Activated CD8-positive, alpha-beta memory T cell treated with anti-CD3 and anti-CD28 coated beads, Interleukin-2, amount 50 U/mL, for 1 hour (primary cell): ENCODE measurements around the gene MYO1C.
A peak's percentile ranks its signal among the peaks of the same experiment; 100 is the strongest.

Experiments used
- DNase-seq: peaks from one replicate; pipeline ENCODE4 v3.0.0-alpha.2; 2020; ENCODE audit errors: extremely low read depth

Gene MYO1C

DNA sequence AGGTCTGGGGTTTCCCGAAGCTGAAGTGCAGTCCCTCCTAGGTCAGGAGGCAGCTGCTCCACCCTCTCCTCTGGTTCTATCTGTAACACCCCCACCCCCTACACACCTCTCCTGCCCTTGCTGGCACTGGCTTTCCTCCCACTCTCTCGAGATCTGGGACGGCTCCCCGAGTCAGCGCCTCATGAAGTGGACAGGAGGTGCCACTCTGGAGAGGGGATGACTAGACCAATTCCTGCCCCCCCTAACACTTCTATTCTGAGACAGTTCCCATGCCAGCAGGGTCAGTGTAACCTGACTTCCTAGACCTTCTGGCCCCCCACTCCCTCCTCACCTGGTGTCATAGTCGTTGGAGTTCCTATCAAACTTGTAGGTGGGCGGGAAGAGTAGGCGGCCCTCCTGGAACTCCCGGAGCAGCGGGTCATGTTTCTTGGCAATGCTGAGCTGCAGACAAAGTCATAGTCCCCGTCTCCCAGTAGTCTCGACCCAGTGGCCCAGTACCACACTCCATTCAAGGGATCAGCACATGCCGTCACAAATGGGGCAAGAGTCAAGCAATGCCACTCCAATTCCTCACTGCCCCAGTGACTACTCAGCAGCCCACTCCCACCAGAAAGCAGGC is 14.3 kb upstream of the MYO1C start:
- no peak for DNase-seq

DNA sequence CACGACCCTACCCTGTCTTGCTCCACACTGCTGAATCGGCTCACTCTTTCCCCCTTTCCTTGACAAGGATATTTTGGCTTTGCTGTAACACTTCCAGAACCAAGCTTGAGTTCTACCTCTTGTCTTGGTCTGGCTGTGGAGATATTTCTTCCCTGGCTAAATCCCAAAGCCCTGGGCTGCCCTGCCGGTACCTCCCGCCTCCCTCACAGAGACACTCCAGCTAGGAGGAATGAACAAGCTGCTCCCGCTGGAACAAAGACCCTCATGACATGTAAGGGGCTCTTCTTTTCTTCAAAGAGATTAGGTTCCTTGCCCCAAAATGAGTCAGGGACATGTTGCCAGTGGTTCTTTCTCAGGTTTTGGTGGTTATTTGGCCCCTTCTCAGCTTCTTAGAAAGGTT is 13.1 kb upstream of the MYO1C start:
- no peak for DNase-seq

DNA sequence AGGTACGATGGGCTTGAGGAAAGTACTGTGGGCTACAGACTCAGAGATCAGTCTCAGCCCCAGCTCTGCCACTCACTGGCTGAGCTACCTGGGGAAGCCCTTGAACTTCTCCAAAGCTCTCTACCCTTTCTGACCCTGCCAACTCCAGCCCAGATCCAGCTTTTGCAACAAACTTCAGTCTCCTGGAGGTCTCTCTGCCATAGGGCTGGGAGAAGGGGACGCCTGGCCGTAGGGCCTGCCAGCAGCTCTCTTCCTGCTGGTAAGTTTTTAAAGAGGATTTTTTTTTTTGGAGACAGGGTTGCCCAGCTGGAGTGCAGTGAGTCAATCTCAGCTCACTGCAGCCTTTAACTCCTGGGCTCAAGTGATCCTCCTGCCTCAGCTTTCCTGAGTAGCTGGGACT is 12.4 kb upstream of the MYO1C start:
- no peak for DNase-seq

DNA sequence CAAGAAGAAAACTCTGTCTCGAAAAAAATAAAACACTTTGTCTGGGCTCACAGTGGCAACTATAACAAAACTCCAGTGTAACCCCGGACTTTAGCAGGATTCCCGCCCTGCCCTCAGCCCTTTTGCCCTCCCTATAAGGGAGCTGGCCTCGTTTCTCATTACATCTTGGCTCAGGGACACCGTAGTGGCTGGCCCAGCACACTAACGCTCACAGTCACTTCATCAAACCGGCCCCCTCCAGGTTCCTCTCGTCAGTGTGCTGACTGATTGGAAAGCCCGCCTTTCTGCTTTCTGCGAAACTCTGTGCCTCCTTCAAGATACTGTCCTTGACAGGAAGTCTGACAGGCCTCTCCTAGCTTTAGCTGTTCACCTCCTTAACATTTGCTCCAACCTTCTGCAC is 11.2 kb upstream of the MYO1C start:
- DNase-seq: no peak

DNA sequence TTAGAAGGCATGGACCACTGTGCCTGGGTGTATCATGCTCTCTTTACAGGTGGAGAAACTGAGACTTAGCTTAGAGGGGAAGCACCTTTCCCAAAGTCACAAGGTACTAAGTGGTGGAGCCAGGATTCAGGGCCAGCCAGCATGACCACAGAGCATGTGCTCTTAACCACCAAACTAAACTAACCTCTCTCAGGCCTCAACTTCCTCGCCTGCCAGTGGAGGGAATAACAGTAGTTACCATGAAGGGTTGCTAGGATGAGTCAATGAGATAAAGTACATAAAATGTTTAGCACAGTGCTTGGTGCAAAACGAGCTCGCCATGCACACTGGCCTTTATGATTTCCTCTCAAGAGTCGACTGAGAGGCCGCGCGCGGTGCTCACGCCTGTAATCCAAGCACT is 6.4 kb upstream of the MYO1C start:
- no peak for DNase-seq

DNA sequence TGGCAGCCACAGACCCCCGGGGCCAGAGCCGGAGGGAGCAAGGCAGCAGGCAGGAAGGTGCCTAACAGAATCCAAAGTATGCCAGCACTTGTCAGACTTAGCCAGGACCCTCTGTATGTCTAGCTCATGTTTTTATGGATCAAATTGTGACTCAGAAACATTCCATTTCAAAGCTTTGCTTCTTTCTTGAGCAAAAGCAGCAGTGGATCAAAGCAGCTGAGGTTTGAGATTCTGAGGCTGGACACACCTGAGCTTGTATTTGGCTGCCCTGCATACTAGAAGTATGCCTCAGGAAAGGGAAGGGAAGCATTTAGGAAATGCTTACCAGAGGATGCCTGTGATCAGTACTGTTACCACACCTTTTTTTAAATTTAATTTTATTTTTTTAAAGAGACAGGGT is 5.7 kb upstream of the MYO1C start:
- no peak for DNase-seq

DNA sequence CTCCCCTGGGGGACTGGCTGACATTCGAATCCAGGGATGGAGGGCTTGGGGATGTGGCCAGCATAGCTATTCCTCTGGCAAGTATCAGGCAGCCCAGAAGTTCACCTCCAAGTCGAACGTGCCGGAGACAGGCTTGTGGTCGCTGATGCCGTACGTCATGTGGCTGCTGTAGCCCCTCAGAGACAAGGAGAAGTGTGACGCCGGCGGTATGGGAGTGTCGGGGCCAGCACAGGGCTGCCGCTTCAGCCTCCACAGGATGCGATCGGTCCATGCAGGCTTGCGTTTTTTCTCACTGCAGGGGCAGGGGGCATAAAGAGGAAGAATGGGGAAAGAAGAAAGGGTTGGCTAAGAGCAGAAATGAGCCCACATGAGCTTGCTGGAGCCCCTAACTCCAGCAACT is 5.3 kb upstream of the MYO1C start:
- DNase-seq: no peak

DNA sequence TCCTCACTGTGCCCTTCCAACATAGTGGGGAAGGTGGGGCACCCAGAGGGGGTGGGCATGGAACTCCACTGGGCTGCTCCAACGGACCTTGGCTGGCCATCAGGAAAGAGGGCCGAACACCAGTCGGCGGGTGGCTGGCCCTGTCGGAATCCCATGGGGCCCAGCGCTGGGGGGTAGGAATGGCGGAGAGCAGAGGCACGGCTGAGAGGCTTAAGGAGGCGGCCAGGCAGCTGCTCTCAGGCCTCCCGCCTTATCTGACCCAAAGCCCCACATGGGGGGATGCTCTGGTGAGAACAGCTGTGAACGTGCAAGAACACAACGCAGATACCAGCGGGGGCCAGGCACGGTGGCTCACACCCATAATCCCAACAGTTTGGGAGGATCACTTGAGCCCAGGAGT is 4.4 kb upstream of the MYO1C start:
- no peak for DNase-seq

DNA sequence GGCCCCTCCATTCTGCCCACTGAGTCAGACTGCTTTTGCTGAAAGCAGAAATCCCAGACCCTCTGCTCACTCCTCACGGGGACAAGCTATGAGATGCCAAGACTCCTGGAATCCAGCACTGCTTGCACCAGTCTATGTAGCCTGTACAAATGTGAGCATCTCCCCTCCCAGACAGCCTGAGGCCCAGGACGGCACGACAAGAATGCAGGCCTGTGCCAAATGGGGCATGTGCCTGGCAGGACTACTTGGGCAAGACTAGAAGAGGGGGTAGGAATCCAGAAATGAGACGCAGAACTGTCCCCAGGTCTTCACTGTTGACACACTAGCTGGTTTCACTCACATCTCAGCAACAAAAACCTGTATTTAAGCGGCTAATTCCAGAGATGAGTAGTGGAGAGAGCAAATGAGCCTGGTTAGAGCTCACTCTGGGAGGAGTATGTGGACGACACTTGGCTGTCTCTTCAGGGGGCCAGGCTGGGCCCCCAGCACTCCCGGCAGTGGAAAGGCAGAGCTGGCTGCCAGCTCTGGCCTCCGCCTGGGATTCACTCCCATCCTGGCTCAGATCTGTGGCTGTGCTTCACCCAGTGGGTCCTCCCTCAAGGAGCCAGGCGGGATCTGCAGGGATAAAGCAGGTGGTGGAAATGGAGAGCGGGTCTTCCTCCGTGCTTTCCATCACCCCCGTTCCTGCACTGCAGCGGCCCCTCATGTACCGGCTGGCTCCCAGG is 2.9 kb upstream of the MYO1C start:
- no peak for DNase-seq

DNA sequence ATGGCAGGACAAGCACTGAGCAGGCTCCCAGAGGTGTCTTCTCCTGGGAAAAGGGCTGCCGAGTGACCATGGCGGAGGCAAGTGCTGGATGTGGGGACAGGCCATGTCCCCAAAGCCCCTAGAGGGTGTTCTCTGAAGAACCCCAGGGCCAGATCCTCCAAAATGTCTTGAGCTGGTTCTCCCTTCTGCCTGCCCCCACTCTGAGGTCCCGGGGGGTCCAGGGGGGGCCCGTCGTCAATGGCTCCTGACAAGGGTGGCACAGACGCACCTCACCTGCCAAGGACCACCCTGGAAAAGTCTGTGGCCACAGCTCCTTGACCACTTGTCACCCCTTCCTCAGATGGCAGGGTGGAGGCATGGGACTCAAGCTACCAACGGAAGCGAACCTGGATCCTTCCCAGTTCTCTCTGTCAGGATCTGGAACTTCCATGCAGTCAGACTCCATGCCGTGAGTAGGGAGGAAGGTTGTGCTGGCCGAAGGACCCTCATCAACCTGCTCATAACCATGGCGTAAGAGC is 2.3 kb upstream of the MYO1C start:
- DNase-seq: no peak

DNA sequence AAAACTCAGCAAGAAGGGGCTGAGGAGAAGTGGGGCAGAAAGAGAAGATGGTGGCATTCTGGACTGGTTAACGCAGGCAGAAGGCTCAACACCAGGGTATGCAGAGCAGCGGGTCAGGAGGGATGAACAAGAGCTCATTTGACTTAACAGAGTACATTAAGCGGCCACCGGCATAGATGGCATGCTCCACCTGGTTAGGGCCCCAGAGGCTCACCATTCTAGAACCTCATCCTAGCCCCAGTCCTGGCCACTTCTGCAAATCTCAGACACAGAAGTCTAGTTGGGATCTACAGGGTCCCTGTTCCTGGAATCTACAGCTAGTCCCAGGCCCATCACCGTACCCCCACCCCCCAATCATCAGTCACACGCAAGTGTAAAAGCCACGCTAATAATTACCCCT is 1.7 kb upstream of the MYO1C start:
- no peak for DNase-seq

DNA sequence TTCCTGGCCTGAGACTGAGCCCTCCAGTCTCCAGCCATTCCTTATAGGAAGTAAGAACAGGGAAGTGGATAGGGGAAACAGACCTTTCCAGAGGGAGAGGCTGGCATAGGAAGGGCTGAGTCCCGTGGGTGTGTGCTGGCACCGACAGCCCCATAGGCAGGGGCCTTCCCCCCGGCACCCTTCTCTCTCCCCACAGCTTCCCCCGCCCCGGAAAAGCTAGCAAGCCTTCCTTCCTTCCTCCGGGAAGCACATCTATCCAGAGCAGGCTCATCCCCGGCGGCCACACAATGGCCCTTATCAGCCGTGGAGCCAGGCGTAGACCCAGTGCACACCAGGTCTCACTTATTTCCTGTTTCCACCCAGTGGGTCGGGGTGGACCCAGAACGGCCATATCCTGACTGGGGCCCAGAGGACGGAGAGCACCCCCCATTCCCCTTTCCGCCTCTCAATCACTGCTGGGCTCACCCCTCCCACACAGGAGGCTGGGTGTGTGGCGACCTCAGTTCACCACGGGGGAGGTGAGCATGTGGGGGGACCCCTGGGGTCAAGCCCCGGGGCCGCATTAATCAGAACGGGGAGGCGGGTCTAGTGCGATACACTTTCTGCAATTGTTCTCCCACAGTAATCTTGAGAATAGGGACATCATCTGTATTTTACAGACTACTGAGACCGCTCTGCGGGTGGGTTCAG is 950 bp upstream of the MYO1C start:
- DNase-seq: no peak

DNA sequence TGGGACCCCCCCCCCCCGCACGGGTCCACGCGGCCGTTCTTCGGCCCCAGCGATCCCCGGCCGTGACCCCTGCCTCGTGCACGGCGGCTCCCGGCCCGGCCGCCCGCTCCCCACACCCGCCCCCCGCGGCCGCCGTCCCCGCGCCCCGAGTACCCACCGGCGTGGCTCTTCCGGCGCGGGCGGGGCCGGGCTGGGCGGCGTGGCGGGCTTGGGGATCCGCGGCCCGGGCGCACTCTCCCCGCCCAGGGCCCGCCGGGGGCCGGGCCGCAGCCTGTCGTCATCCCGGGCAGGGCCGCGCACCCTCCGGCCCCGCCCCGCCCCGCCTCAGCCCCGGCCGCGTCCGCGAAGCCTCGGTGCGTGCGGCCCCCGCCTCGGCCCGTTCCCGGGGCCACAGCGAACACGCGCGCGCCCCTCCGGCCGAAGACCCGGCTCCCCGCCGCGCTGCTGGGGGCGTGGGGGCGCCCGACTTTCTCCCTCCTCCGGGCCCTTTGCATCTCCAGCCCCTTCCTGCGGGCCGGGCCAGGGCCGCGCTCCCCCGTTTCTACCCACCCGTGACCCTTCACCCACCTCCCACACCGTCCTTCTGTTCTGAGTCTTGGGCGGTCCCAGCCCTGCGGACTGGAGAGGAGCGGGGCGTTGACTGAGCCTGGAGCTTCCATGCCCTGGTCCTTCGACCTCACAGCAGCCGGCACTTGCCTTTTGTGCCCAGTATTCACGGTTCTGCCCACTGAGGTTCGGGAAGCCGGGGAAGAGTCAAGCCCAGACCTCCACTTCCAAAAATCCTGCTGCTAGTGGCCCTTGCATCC is 840 bp downstream of the MYO1C start:
- DNase-seq: no peak

DNA sequence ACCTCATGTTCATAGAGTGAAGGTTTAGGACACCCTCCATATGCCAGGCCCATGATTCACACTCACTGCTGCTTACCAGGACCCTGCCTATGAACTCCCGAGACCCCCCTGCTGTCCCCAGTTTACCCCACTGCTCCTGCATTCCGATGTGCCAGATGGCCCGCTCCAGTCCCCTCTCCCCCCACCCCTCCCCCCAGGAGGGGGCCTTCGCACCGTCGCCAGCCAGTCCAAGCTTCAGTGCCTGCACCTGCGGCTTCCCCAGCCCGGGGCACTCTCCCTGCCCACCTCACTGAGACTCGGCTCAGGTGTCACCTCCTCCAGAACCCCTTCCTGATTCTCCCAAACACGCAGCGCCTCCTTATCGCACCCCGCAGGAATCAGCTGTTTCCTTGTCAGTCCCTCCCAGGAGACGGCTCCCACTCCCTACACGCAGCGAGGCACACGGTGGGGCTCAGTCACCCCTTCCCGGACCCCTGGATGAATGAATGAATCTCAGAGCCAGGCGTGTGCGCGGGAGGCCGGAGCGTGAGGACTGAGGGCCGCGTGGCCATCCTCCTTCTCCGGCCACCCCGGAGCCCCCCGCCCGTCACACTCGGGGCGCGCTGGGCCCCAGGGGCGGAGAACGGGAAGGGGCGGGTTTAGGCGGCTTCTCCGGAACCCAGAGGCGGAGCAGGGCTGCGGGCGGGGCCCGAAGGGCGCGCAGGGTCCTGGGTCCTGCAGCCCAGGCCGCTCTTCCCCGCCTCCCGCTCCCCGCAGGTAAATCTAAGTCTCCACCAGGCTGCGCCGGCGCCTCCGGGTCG is 1.6 kb downstream of the MYO1C start:
- DNase-seq: no peak

DNA sequence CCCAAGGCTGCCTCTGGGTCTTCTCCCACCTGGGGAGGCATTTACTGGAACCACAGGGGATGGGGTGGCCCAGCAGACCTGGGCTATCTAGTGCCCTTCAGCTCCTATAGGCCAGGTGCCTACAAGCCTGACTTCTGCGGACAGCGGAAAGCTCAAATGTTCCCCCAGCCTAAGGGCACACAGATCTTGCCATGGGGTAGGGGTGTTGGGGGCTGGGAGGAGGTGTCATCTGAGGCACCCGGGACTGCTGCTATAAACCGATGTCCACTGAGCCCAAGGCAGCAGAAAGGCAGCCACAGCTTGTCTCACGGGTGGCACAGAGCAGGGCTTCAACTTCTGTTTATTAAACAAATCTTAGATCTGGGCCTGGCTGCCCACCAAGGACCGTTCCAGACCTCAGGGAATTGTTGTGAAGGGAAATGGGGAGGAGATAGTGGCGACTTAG is 3.6 kb downstream of the MYO1C start:
- DNase-seq: no peak

DNA sequence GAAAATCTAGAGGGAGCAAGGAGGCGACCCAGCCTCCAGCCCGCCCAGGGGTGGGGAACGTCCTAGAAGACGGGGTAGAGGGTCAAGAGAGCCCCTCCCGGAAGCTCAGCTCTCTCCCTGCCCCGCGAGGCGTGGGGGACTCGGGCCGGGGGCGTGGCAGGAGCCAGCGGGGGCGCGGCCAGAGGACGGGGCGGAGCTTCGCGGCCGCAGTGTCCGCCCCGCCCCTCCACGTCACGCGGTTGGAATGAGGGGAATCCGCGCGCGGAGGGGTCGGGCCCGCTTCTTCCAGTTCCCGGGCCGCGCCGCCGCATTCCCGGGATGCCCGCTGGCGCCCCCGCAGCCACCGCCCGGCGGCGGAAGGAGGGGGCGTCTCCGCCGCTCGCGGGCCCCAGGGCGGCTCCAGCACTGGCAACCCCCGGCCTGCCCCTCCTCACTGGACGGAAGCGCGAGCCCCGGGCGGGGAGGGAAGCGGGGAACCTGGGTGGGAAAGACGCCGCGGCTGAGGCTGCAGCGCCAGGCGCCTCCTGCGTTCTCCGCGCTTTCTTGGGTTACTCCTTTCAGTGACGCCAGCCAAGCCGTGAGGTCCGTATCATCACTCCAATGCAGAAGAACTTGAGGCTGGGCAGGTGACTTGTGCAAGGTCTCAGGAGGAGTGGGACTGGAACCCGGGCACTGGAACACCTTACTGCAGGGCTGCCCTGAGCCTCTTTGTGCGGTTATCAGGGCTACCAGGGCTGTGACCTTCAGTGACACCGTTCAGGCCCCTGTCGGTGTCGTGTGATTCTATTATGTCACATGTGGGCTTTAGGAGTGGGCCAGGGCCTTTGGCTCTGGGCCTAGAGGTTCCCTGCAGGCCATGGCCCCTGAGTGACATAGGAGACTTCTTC is 4.3 kb downstream of the MYO1C start:
- DNase-seq: no peak

DNA sequence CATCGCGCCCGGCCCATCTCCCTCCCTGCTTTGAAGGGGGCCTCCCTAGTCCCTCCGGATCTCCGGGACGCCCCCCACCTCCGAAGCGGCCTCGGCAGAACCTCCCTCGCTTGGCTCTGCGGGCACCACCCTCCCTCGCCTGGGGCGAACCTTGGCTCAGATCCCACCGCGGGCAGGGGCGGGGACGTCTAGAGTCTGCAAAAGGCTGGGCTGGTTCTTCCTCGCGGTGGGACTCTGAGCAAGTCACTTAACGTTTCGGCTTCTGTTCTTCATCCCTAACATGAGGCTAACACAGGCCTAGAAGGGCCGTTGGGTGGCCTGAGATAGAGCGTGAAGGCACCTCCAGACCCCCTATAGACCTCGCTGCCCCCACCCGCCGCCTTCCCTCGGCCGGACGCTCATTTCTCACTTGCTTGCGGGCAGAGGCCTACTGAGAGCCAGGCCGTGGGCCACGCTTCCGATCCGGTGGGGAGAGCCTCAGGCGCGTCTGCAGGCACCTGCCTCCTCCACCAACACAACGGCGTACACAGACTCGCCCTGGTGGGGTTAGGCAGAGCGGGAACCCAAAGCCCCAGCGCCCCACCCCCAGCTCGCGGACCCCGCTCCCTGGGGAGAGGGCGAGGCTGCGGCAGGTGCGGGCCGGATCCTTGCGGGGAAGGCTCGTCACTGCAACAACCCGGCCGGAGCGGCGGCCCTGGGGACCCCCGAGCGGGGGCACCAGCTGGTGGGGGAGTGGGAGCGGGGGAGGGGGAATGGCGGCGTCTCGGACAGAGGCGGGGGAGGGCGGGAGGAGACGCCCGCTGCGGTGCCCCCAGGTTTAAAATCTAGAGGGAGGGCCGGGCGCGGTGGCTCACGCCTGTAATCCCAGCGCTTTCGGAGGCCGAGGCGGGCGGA is 5.4 kb downstream of the MYO1C start:
- DNase-seq: peak; percentile 65

DNA sequence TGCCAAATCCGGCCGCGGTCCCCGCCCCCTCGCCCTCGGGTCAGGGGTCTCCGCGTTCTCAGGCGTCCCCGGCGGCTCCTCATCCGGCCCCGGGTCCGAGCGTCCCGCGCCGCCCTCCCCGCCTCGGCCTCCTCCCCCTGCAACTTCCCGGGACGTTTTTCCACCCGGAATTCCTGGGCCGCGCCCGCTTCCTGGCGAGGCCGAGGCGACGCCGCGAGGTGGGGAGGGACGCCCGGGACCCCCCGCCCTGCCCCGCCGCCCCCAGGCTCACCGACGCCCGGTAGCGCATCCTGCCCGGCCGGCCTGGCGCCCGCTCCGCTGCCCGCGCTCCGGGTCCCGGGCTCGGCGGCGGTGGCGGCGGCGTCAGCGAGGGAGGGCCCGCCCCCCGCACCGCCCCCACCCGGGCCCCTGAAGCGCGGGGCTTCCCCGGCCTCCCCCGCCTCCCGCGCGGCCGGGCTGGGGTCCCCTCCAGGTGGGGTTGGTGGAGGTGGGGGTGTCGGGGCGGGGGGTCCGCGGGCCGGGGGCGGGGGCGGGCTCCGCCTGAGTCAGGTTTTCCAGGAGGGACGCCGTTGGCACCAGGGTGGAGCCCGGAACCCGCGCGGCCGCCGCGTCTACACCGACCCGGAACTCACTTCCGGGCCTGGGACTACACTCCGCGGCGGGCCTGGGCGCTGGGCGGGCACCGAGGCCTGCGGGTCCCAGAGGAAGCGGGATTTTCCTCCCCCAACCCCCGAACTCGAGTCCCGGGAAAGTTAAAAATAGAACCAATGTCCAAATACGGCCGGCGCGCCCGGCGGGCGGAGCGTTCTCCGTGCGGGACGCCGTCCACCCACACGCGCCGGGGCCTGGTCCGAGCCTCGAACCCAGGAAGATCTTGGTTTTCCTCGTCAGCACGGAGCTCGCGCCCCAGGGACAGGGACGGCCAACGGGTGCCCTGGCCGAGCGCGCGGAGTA is 6.8 kb downstream of the MYO1C start:
- no peak for DNase-seq
